DND-41 (cell line): Measurements from ENCODE around the gene TARS2.

ENCODE experiments used
- ATAC-seq: fragments of 200-7000 bp; cut with Tn5 transposase; 3 replicates; pipeline ENCODE4 v1.9.1; 2021; ENCODE audit warnings: low read depth; ENCODE audit not compliant: insufficient read depth
- DNase-seq: peaks from one replicate; pipeline ENCODE4 v3.0.0-alpha.2; 2020
- H2AFZ ChIP-seq: 2 replicates; pipeline ENCODE4 v1.6.0; 2012; ENCODE audit warnings: low read depth, low read length
- H3K27ac ChIP-seq: 2 replicates; pipeline ENCODE4 v1.5.1; 2012; ENCODE audit warnings: low read length, inconsistent platforms
- H3K27me3 ChIP-seq: fragments of 200-600 bp; sonication (generic); 2 replicates; pipeline ENCODE4 v1.6.0; 2012; ENCODE audit warnings: low read length, mild to moderate bottlenecking, inconsistent platforms; ENCODE audit not compliant: insufficient read depth, poor library complexity
- H3K36me3 ChIP-seq: 2 replicates; pipeline ENCODE4 v1.5.1; 2012; ENCODE audit warnings: low read length, inconsistent platforms; ENCODE audit not compliant: insufficient read depth
- H3K4me1 ChIP-seq: 2 replicates; pipeline ENCODE4 v1.5.1; 2012; ENCODE audit warnings: mild to moderate bottlenecking, low read length; ENCODE audit not compliant: insufficient read depth
- H3K4me2 ChIP-seq: 2 replicates; pipeline ENCODE4 v1.6.0; 2012; ENCODE audit warnings: mild to moderate bottlenecking, moderate library complexity, low read length, inconsistent platforms; ENCODE audit not compliant: insufficient read depth
- H3K4me3 ChIP-seq, 2 experiments: fragments of 200-600 bp in 1 of 2; shearing (Covaris generic) in 1 of 2; 2 replicates each; pipeline ENCODE4 v1.5.1; 2012 to 2016; ENCODE audit warnings: inconsistent platforms in 2 of 2, low read length in 2 of 2, mild to moderate bottlenecking in 2 of 2, low read depth in 1 of 2, moderate library complexity in 1 of 2
- H3K79me2 ChIP-seq: 2 replicates; pipeline ENCODE4 v1.6.0; 2012; ENCODE audit warnings: low read length, inconsistent platforms; ENCODE audit not compliant: insufficient read depth
- H3K9ac ChIP-seq: 2 replicates; pipeline ENCODE4 v1.6.0; 2012; ENCODE audit warnings: low read depth, mild to moderate bottlenecking, inconsistent platforms, low read length, moderate library complexity
- H3K9me3 ChIP-seq: 2 replicates; pipeline ENCODE4 v1.5.1; 2012; ENCODE audit warnings: low read length, moderate library complexity, mild to moderate bottlenecking, inconsistent platforms; ENCODE audit not compliant: insufficient read depth, severe bottlenecking
- H4K20me1 ChIP-seq: 2 replicates; pipeline ENCODE4 v1.6.0; 2012; ENCODE audit warnings: low read length; ENCODE audit not compliant: insufficient read depth
- CTCF ChIP-seq: IDR thresholded peaks from 2 replicates; pipeline ENCODE4 v1.5.1; 2012; ENCODE audit warnings: borderline replicate concordance, low read length, moderate library complexity, mild to moderate bottlenecking; ENCODE audit not compliant: poor library complexity, severe bottlenecking; ENCODE audit errors: extremely low read depth
- EZH2 ChIP-seq: IDR thresholded peaks from 3 replicates; pipeline ENCODE4 v1.6.1; 2012; ENCODE audit warnings: borderline replicate concordance, low read depth, mild to moderate bottlenecking, moderate library complexity, low read length, inconsistent platforms; ENCODE audit not compliant: severe bottlenecking

The TARS2 gene

DNA sequence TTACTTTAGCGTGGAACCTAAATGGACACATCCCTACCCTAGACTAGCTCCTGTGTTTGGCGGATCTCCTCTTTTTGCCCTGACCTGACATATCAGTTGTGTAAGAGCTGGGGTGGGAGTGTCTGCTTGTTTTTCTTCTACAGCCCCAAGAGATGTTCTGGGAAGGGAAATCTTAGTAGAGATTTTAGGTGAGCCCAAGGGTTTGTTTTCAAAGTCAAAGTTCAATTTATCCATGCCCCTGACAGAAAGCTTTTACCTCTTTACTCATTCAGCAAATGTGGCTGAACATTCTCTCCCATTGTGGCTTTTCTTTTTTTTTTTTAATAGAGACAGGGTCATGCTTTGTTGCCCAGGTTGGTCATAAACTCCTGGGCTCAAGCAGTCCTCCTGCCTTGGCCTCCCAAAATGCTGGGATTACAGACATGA is 7.3 kb upstream of the TARS2 start:
- no peaks in the 10 kb centered on the region for H3K9me3 ChIP-seq
- H3K79me2 ChIP-seq = no peaks in the 10 kb centered on the region
- no peak overlapping the region for H3K4me3 ChIP-seq
- H2AFZ ChIP-seq = no peak overlapping the region
- no peaks in the 10 kb centered on the region for H3K27me3 ChIP-seq
- no peak overlapping the region for H3K4me2 ChIP-seq
- TF ChIP-seq EZH2 = no peak
- no peak for TF ChIP-seq CTCF
- DNase-seq = no peak
- 0 out of 2 replicates have a peak, but pooled peaks cover 5% of the 10 kb centered on the region for H4K20me1 ChIP-seq
- no peaks in the 10 kb centered on the region for H3K36me3 ChIP-seq
- no peak overlapping the region for H3K9ac ChIP-seq
- H3K27ac ChIP-seq = no peak overlapping the region
- H3K4me1 ChIP-seq = no peaks in the 10 kb centered on the region
- no peak for ATAC-seq

- TF ChIP-seq EZH2 (no peak), CTCF (no peak)
- DNase-seq = no peak
- H2AFZ ChIP-seq = no peak overlapping the region; the same call in 1 of the 2 replicates
Observed at GRCh38 chr1:150484431-150484830, 2.8 kb upstream of the TARS2 start.

DNA sequence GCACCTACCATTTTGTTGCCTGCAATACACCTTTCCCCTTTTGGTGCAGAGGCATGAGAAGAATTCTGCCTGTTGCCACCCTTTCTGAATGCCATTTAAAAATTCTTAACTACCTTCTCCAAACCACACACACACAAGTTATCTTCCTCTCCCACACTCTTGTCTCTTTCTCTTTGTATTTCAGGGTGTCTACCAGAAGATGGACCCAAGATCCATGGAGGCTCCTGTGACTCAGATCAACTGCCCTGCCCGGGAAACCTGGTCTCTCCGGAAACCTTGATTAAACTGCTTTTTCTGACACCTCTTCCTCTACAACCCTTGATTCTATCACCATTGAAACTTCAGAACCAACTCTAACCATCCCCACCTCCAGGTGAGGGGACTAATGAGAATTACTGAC is 2.4 kb upstream of the TARS2 start:
- Histone ChIP-seq H3K4me1 (peaks cover 15% of the 10 kb centered on the region), H4K20me1 (no peaks in the 10 kb centered on the region), H3K27ac (no peak overlapping the region), H3K36me3 (peaks cover 9% of the 10 kb centered on the region), H3K4me2 (no peak overlapping the region), H3K27me3 (no peaks in the 10 kb centered on the region), H3K79me2 (peaks cover 16% of the 10 kb centered on the region), H3K9me3 (no peaks in the 10 kb centered on the region), H2AFZ (peak overlapping the region; percentile 16; the same call in 1 of the 2 replicates), H3K9ac (no peak overlapping the region), H3K4me3 (no peak overlapping the region)
- ATAC-seq (no peak), DNase-seq (no peak)
- TF ChIP-seq EZH2 = no peak
- TF ChIP-seq CTCF = no peak

More at GRCh38 chr1:150484431-150484830, 2.8 kb upstream of the TARS2 start:
- Histone ChIP-seq H3K9ac (no peak overlapping the region), H3K4me3 (no peak overlapping the region), H3K4me2 (no peak overlapping the region), H3K9me3 (no peaks in the 10 kb centered on the region), H3K36me3 (peaks cover 8% of the 10 kb centered on the region), H3K4me1 (peaks cover 15% of the 10 kb centered on the region), H3K27me3 (no peaks in the 10 kb centered on the region), H3K27ac (no peak overlapping the region), H4K20me1 (no peaks in the 10 kb centered on the region), H3K79me2 (peaks cover 16% of the 10 kb centered on the region)
- ATAC-seq = no peak

GRCh38 chr1:150487763-150488115 is 520 bp downstream of the TARS2 start:
- Histone ChIP-seq H3K9ac (peak overlapping the region; percentile 70), H3K4me3 (peak overlapping the region; percentile 71 to 81), H3K27ac (peak overlapping the region; percentile 78), H3K79me2 (peaks cover 16% of the 10 kb centered on the region), H3K4me2 (peak overlapping the region; percentile 97), H3K27me3 (no peaks in the 10 kb centered on the region), H2AFZ (peak overlapping the region; percentile 85), H3K4me1 (peaks cover 15% of the 10 kb centered on the region), H3K9me3 (no peaks in the 10 kb centered on the region), H3K36me3 (peaks cover 33% of the 10 kb centered on the region), H4K20me1 (no peaks in the 10 kb centered on the region)
- ATAC-seq (no peak), DNase-seq (no peak)
- TF ChIP-seq EZH2 (no peak), CTCF (no peak)
